H1 (cell line): ENCODE measurements around the gene SPATA32.

ENCODE experiments used
- BCL11A ChIP-seq, 2 experiments: IDR thresholded peaks; one replicate each; pipeline ENCODE4 v1.6.1; 2011; ENCODE audit warnings: low read depth in 2 of 2, low read length in 2 of 2, mild to moderate bottlenecking in 2 of 2
- CBX8 ChIP-seq: fragments of 300-800, 300-1000 bp; sonication (generic); IDR thresholded peaks from 2 replicates; pipeline ENCODE4 v1.7.1; 2016; ENCODE audit warnings: low read depth, low read length, borderline replicate concordance
- CEBPB ChIP-seq: IDR thresholded peaks from 2 replicates; pipeline ENCODE4 v1.6.1; 2012; ENCODE audit warnings: low read depth, low read length
- CREB1 ChIP-seq: IDR thresholded peaks from 2 replicates; pipeline ENCODE4 v1.6.1; 2012; ENCODE audit warnings: inconsistent platforms
- CTCF ChIP-seq, 3 experiments: IDR thresholded peaks; 1 replicate in 2 of 3; 2 replicates in 1 of 3; pipeline versions ENCODE4 v1.5.1 to v1.6.1; 2011; ENCODE audit warnings: low read length in 3 of 3, mild to moderate bottlenecking in 3 of 3, inconsistent platforms in 2 of 3, low read depth in 1 of 3, moderate library complexity in 1 of 3; ENCODE audit not compliant: insufficient read depth in 1 of 3; ENCODE audit errors: control extremely low read depth in 1 of 3
- EZH2 ChIP-seq: fragments of 200-600 bp; sonication (generic); IDR thresholded peaks from 2 replicates; pipeline ENCODE4 v1.7.1; 2012; ENCODE audit warnings: low read depth, mild to moderate bottlenecking, moderate library complexity, low read length, inconsistent platforms; ENCODE audit not compliant: severe bottlenecking
- JUN ChIP-seq: IDR thresholded peaks from 2 replicates; pipeline ENCODE4 v1.6.1; 2011; ENCODE audit warnings: low read depth, mild to moderate bottlenecking, improper control_type of control experiment, low read length
- KDM1A ChIP-seq: fragments of 200-600, 300-600 bp; sonication (generic); IDR thresholded peaks from 2 replicates; pipeline ENCODE4 v1.7.1; 2016; ENCODE audit warnings: mild to moderate bottlenecking, low read length, borderline replicate concordance
- POLR2A ChIP-seq, 2 experiments: IDR thresholded peaks; 1 replicate in 1 of 2; 2 replicates in 1 of 2; pipeline ENCODE4 v1.6.1; 2011; ENCODE audit warnings: low read depth in 2 of 2, low read length in 2 of 2, mild to moderate bottlenecking in 2 of 2; ENCODE audit errors: control extremely low read depth in 1 of 2
- POLR2AphosphoS5 ChIP-seq: IDR thresholded peaks from 2 replicates; pipeline ENCODE4 v1.6.1; 2011; ENCODE audit warnings: low read depth, low read length
- RAD21 ChIP-seq, 2 experiments: IDR thresholded peaks in 1 of 2; conservative IDR thresholded peaks in 1 of 2; 2 replicates each; pipeline ENCODE4 v1.6.1; 2011; ENCODE audit warnings: low read depth in 2 of 2, low read length in 2 of 2, improper control_type of control experiment in 1 of 2, inconsistent platforms in 1 of 2, mild to moderate bottlenecking in 1 of 2, moderate library complexity in 1 of 2
- RBBP5 ChIP-seq: IDR thresholded peaks from 2 replicates; pipeline ENCODE4 v1.7.1; 2012; ENCODE audit warnings: low read depth, mild to moderate bottlenecking, inconsistent platforms, low read length, moderate library complexity, borderline replicate concordance
- SP1 ChIP-seq: IDR thresholded peaks from 2 replicates; pipeline ENCODE4 v1.6.1; 2011; ENCODE audit warnings: low read depth, low read length

- TF ChIP-seq CTCF (IDR thresholded peaks at IDR 0.05; ENCODE audit: control extremely low read depth in 1 of 3, insufficient read depth in 1 of 3, low read depth in 1 of 3, low read length in 3 of 3) (no peak), JUN (no peak), POLR2A (IDR thresholded peaks at IDR 0.05; ENCODE audit: control extremely low read depth in 1 of 2, low read depth in 2 of 2, low read length in 2 of 2) (no peak), EZH2 (no peak), SP1 (no peak), RAD21 (IDR thresholded peaks at IDR 0.05 in 1 of 2, conservative IDR thresholded peaks at IDR 0.05 in 1 of 2; ENCODE audit: low read depth in 2 of 2, low read length in 2 of 2) (no peak), RBBP5 (no peak), BCL11A (IDR thresholded peaks at IDR 0.05; ENCODE audit: low read depth in 2 of 2, low read length in 2 of 2) (no peak), CREB1 (no peak), CEBPB (no peak), CBX8 (no peak), POLR2AphosphoS5 (no peak), KDM1A (no peak)
Measured at GRCh38 chr17:45251931-45252330, 10.0 kb downstream of the SPATA32 start.
